H1 (cell line): ENCODE results near the gene KCNC3.

Experiments
- CTCF ChIP-seq, 3 experiments: IDR thresholded peaks; 1 replicate in 2 of 3; 2 replicates in 1 of 3; pipeline versions ENCODE4 v1.5.1 to v1.6.1; 2011; ENCODE audit warnings: low read length in 3 of 3, mild to moderate bottlenecking in 3 of 3, inconsistent platforms in 2 of 3, low read depth in 1 of 3, moderate library complexity in 1 of 3; ENCODE audit not compliant: insufficient read depth in 1 of 3; ENCODE audit errors: control extremely low read depth in 1 of 3
- EGR1 ChIP-seq: IDR thresholded peaks from 2 replicates; pipeline ENCODE4 v1.6.1; 2011; ENCODE audit warnings: low read depth, low read length, borderline replicate concordance
- MAX ChIP-seq: IDR thresholded peaks from 2 replicates; pipeline ENCODE4 v1.6.1; 2012; ENCODE audit warnings: inconsistent platforms
- SUZ12 ChIP-seq: fragments of 200-600 bp; sonication (generic); IDR thresholded peaks from 2 replicates; pipeline ENCODE4 v1.6.1; 2012; ENCODE audit warnings: mild to moderate bottlenecking, inconsistent platforms, low read length, moderate library complexity, mixed read lengths

- TF ChIP-seq EGR1 (no peak), CTCF (IDR thresholded peaks at IDR 0.05; ENCODE audit: control extremely low read depth in 1 of 3, insufficient read depth in 1 of 3, low read depth in 1 of 3, low read length in 3 of 3) (no peak), SUZ12 (no peak), MAX (no peak)
Measured at GRCh38 chr19:50314724-50315708, 14.2 kb downstream of the KCNC3 start.
